CD4-positive, alpha-beta T cell treated with Interleukin-15 for 4 hours (primary cell): ENCODE results near the gene CCDC185.

Experiments used
- DNase-seq: peaks from one replicate; pipeline ENCODE4 v3.0.0-alpha.2; 2020; ENCODE audit warnings: low spot score

CCDC185 gene

GRCh38 chr1:223430236-223430635, 37.0 kb downstream of the CCDC185 start:
- no peak for DNase-seq

- no peak for DNase-seq
Observed at GRCh38 chr1:223437151-223437550, 43.9 kb downstream of the CCDC185 start.

- no peak for DNase-seq
Observed at GRCh38 chr1:223443397-223443796, 50.2 kb downstream of the CCDC185 start.

- no peak for DNase-seq
Observed at GRCh38 chr1:223444411-223444810, 51.2 kb downstream of the CCDC185 start.
